ENCODE data around the gene PRR23B.

DNA sequence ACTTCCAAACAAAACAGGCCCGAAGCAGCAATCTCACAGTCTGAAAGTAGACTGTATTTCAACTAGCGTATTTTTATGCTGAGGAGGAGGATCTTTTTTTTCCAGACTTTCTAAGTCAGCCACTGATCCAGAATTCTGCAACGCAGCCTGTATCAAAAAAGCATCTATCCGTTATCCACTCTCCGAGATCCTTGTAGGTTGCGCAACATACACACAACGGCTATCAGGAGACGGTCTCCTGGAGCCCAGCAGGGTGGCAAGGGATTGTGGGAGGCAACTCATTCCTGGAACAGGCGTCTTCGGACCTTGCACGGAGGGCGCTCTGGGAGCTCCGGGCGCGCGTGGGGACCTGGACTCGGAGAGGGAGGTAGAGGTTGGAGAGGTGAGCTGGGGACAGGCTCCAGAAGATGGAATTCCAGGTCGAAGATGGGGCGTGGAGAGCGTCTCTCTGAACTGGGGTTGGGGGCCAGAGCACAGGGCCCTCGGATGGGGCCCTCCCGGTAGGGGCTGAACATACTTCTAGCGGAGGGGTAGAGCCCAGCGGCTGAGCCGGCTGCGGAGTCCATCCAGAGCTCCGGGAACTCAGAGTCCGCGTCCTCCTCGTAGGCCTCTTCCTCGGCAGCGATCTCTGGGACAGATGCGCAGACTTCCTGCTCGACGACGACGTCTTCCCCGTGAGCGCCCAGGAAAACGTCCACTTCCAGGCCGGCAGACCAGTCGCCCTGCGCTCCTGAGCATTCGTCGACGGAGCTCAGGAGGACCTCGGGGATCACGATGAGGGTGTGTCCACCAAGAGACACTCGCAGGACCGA is 23.0 kb upstream of the PRR23B start:
- no peak for TF ChIP-seq CTCF (IDR thresholded peaks at IDR 0.05)
- no peak for TF ChIP-seq POLR2AphosphoS5 (IDR thresholded peaks at IDR 0.05)
- TF ChIP-seq POLR2A (IDR thresholded peaks at IDR 0.05), result no peak
- TF ChIP-seq EP300 (IDR thresholded peaks at IDR 0.05), result no peak

Data from sigmoid colon (tissue), 4 donors.